HCT116 (cell line): Measurements from ENCODE around the gene TSG101.

Source experiments
- ELF1 ChIP-seq: IDR thresholded peaks from 2 replicates; pipeline ENCODE4 v1.6.1; 2012; ENCODE audit warnings: low read depth, borderline replicate concordance
- JUND ChIP-seq: IDR thresholded peaks from 2 replicates; pipeline ENCODE4 v1.6.1; 2012
- POLR2A ChIP-seq: IDR thresholded peaks from 2 replicates; pipeline ENCODE4 v1.7.0; 2011; ENCODE audit warnings: borderline replicate concordance; ENCODE audit not compliant: insufficient read depth, insufficient read length; ENCODE audit errors: extremely low read depth
- POLR2AphosphoS5 ChIP-seq: IDR thresholded peaks from 2 replicates; pipeline ENCODE4 v1.6.1; 2011; ENCODE audit warnings: mild to moderate bottlenecking, low read depth, low read length, moderate library complexity
- RAD21 ChIP-seq: IDR thresholded peaks from 2 replicates; pipeline ENCODE4 v1.6.1; 2012; ENCODE audit warnings: low read depth, mild to moderate bottlenecking
- YY1 ChIP-seq: IDR thresholded peaks from 2 replicates; pipeline ENCODE4 v1.6.1; 2011; ENCODE audit warnings: low read length, low read depth, moderate library complexity, mild to moderate bottlenecking; ENCODE audit not compliant: insufficient replicate concordance; ENCODE audit errors: extremely low read depth
- TF ChIP-seq, protein P1 (sequence below), 3 experiments: fragments of 200-600 bp in 1 of 3; sonication (generic) in 1 of 3; IDR thresholded peaks in 2 of 3; conservative IDR thresholded peaks in 1 of 3; 2 replicates each; pipeline ENCODE4 v1.5.1; 2012 to 2017; ENCODE audit warnings: low read depth in 2 of 3, low read length in 2 of 3, antibody characterized with exemption in 1 of 3, borderline replicate concordance in 1 of 3, control low read depth in 1 of 3, mild to moderate bottlenecking in 1 of 3, mixed read lengths in 1 of 3, mixed run types in 1 of 3, moderate library complexity in 1 of 3; ENCODE audit not compliant: insufficient read depth in 1 of 3
- TF ChIP-seq, protein P2 (sequence below): IDR thresholded peaks from 2 replicates; pipeline ENCODE4 v1.6.1; 2012; ENCODE audit warnings: low read depth

DNA sequence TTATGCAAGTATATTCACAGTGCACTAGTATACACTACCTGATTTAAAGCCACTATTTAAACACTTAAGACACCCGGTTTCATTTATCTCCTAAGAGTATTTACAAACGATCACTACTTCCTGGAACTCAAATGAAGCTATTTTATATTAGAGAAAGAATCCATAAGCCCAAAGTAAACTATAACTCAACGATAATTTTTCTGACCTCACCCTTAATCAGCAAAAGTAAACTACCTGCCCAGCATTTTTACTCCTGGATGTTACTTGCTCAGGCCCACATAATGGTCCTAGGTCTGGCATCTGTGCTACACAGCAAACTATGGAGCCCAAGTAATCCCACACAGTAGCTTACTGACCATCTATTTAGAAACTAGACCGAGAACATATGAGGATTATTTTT is 33.4 kb downstream of the TSG101 start:
- TF ChIP-seq RAD21 (no peak), YY1 (no peak), ELF1 (no peak), POLR2AphosphoS5 (no peak), POLR2A (no peak), JUND (no peak)
- TF ChIP-seq, protein P1, sequence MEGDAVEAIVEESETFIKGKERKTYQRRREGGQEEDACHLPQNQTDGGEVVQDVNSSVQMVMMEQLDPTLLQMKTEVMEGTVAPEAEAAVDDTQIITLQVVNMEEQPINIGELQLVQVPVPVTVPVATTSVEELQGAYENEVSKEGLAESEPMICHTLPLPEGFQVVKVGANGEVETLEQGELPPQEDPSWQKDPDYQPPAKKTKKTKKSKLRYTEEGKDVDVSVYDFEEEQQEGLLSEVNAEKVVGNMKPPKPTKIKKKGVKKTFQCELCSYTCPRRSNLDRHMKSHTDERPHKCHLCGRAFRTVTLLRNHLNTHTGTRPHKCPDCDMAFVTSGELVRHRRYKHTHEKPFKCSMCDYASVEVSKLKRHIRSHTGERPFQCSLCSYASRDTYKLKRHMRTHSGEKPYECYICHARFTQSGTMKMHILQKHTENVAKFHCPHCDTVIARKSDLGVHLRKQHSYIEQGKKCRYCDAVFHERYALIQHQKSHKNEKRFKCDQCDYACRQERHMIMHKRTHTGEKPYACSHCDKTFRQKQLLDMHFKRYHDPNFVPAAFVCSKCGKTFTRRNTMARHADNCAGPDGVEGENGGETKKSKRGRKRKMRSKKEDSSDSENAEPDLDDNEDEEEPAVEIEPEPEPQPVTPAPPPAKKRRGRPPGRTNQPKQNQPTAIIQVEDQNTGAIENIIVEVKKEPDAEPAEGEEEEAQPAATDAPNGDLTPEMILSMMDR (IDR thresholded peaks at IDR 0.05 in 2 of 3, conservative IDR thresholded peaks at IDR 0.05 in 1 of 3; ENCODE audit: borderline replicate concordance in 1 of 3, insufficient read depth in 1 of 3, low read depth in 2 of 3, low read length in 2 of 3), result no peak
- TF ChIP-seq, protein P2, sequence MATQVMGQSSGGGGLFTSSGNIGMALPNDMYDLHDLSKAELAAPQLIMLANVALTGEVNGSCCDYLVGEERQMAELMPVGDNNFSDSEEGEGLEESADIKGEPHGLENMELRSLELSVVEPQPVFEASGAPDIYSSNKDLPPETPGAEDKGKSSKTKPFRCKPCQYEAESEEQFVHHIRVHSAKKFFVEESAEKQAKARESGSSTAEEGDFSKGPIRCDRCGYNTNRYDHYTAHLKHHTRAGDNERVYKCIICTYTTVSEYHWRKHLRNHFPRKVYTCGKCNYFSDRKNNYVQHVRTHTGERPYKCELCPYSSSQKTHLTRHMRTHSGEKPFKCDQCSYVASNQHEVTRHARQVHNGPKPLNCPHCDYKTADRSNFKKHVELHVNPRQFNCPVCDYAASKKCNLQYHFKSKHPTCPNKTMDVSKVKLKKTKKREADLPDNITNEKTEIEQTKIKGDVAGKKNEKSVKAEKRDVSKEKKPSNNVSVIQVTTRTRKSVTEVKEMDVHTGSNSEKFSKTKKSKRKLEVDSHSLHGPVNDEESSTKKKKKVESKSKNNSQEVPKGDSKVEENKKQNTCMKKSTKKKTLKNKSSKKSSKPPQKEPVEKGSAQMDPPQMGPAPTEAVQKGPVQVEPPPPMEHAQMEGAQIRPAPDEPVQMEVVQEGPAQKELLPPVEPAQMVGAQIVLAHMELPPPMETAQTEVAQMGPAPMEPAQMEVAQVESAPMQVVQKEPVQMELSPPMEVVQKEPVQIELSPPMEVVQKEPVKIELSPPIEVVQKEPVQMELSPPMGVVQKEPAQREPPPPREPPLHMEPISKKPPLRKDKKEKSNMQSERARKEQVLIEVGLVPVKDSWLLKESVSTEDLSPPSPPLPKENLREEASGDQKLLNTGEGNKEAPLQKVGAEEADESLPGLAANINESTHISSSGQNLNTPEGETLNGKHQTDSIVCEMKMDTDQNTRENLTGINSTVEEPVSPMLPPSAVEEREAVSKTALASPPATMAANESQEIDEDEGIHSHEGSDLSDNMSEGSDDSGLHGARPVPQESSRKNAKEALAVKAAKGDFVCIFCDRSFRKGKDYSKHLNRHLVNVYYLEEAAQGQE, result no peak
